LNCaP clone FGC (cell line): ENCODE results near the gene MEX3A.

Source experiments
- DNase-seq: peaks from one replicate; pipeline ENCODE4 v3.0.0-alpha.2; 2011; ENCODE audit warnings: low read depth
- H3K4me3 ChIP-seq: 2 replicates; pipeline ENCODE4 v1.5.1; 2011; ENCODE audit warnings: mild to moderate bottlenecking, low read depth, low read length, control low read depth
- CTCF ChIP-seq: IDR thresholded peaks from 2 replicates; pipeline ENCODE4 v1.5.1; 2012; ENCODE audit warnings: mild to moderate bottlenecking; ENCODE audit not compliant: control insufficient read depth, insufficient read depth; ENCODE audit errors: extremely low read depth

MEX3A gene

GRCh38 chr1:156090138-156090839 lies 8.0 kb upstream of the MEX3A start:
- no peak overlapping the region for H3K4me3 ChIP-seq
- no peak for DNase-seq
- no peak for TF ChIP-seq CTCF

- DNase-seq, result no peak
- no peak overlapping the region for H3K4me3 ChIP-seq
Observed at GRCh38 chr1:156089704-156090103, 7.4 kb upstream of the MEX3A start.

GRCh38 chr1:156086256-156086662 lies 4.0 kb upstream of the MEX3A start:
- no peak overlapping the region for H3K4me3 ChIP-seq
- peak; percentile 22 for DNase-seq
- TF ChIP-seq CTCF, result no peak

More at GRCh38 chr1:156089704-156090103, 7.4 kb upstream of the MEX3A start:
- no peak for TF ChIP-seq CTCF

GRCh38 chr1:156083800-156084790 lies 1.8 kb upstream of the MEX3A start:
- no peak for TF ChIP-seq CTCF
- DNase-seq, result no peak
- H3K4me3 ChIP-seq, result no peak overlapping the region

- peak overlapping the region; percentile 84 for H3K4me3 ChIP-seq
- DNase-seq, result no peak
- TF ChIP-seq CTCF, result no peak
Observed at GRCh38 chr1:156081917-156082308, 352 bp downstream of the MEX3A start.

GRCh38 chr1:156081180-156081916 lies 917 bp downstream of the MEX3A start:
- no peak for DNase-seq
- H3K4me3 ChIP-seq, result peak overlapping the region; percentile 84

More at GRCh38 chr1:156081180-156081916, 917 bp downstream of the MEX3A start:
- TF ChIP-seq CTCF, result no peak
